GM21515 (cell line): ENCODE data around the gene SLC16A5.
"Not testable (repeated sequence)": the region's sequence is repeated elsewhere in the genome, so short reads cannot be mapped to it uniquely, and the experiment has no call there.

ENCODE experiments used
- ATAC-seq: cut with Tn5 transposase; IDR thresholded peaks from one replicate; pipeline ENCODE4 v1.9.1; 2021; ENCODE audit not compliant: unreplicated experiment

Gene SLC16A5

DNA sequence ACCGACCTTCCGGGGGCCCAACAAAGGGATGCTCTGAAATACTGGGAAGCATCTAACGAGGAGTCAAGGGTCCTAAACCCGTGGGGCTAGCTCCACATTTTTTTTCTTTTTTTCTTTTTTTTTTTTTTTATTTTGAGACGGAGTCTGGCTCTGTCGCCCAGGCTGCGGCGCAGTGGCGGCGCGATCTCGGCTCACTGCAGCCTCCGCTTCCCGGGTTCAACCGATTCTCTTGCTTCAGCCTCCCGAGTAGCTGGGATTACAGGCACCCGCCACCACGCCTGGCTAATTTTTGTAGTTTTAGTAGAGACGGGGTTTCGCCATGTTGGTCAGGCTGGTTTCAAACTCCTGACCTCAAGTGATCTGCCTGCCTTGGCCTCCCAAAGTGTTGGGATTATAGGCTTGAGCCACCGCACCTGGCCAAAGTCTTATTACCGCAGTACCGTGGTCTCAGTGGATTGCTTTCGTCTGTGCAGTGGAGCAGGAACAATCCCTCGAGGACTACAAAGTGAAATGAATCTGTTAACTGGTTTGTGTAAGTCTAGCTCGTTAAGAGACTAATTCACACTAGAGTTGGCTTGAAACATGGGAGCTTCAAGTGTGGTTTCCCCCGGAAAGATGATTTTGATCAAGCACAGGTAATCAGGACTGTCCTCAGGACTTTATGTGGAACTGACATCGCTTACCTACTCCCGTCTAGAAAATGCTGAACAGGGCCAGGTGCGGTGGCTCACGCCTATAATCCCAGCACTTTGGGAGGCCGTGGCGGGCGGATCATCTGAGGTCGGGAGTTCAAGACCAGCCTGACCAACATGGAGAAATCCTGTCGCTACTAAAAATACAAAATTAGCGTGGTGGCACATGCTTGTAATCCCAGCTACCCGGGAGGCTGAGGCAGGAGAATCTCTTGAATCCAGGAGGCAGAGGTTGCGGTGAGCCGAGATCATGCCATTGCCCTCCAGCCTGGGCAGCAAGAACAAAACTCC is 44.6 kb downstream of the SLC16A5 start:
- not testable (repeated sequence) for ATAC-seq

DNA sequence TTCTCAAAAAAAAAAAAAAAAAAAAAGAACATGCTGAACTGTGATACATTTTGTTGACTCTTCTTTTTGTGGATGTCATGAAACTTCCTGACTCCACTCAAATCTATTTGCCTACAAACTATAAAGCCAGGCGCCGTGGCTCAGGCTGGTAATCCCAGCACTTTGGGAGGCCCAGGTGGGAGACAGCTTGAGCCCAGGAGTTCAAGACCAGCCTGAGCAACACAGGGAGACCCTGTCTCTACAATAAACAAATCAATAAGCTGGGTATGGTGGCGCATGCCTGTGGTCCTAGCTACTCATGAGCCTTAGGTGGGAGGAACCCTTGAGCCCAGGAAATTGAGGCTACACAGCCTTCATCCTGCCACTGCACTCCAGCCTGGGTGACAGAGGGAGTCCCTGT is 45.2 kb downstream of the SLC16A5 start:
- no peak for ATAC-seq

DNA sequence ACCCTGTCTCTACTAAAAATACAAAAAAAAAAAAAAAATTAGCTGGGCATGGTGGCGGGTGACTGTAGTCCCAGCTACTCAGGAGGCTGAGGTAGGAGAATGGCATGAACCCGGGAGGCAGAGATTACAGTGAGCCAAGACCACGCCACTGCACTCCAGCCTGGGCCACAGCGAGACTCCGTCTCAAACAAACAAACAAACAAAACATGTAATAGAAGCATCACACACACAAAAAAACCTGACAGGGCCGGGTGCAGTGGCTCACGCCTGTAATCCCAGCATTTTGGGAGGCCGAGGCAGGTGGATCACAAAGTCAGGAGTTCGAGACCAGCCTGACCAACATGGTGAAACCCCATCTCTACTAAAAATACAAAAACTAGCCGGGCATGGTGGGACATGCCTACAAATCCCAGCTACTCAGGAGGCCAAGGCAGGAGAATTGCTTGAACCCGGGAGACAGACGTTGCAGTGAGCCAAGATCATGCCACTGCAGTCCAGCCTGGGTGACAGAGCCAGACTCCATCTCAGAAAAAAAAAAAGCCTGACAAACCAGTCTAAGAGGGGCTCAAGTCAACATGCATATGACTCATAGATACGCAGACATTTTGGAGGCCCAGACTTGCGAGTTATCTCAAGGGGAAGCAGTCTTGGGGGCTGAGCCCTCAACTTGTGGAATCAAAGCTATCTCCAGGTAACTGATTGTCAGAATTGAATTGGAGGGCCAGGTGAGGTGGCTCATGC is 46.0 kb downstream of the SLC16A5 start:
- ATAC-seq, result not testable (repeated sequence)

GRCh38 chr17:75135452-75135851 is 47.7 kb downstream of the SLC16A5 start:
- no peak for ATAC-seq

DNA sequence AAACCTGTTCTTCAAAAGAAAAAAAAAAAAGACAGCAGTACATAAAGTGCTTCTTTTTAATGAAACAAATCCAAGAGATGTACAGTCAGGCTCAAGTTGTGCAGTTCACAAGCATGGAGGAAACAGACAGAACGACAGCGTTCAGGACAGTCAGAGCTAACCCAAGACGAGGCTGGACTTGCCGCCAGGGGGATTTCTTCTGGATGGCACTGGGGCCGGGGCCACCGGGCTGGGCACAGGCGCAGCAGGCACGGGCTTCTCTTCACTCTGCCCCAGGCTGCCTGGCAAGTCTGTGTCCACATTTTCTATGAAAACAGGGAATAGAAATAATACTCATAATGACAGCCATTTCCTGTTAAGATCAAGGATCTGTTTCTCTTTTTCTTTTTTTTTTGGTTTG is 48.2 kb downstream of the SLC16A5 start:
- ATAC-seq, result no peak

DNA sequence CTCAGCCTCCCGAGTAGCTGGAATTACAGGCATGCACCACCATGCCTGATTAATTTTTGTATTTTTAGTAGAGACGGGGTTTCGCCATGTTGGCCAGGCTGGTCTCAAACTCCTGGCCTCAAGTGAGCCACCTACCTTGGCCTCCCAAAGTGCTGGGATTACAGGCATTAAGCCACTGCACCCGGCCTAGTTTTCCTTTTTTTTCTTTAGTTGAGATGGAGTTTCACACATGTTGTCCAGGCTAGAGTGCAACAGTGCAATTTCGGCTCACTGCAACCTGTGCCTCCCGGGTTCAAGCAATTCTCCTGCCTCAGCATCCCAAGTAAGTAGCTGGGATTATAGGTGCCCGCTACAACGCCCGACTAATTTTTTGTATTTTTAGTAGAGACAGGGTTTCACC is 50.0 kb downstream of the SLC16A5 start:
- ATAC-seq, result not testable (repeated sequence)

DNA sequence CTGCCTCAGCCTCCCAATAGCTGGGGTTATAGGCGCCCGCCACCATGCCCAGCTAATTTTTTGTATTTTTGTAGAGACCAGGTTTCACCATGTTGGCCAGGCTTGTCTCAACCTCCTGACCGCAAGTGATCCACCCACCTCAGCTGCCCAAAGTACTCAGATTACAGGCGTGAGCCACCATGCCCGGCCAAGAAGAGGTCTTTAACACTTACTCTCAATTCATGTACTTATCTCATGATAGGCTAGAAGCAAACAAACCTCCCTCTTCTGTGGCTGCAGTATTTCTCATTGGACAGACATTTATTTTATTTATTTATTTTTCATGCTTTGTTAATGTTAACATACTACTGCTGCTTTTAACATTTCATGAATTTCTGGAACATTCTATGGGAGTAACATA is 50.8 kb downstream of the SLC16A5 start:
- no peak for ATAC-seq

GRCh38 chr17:75142236-75142971 is 54.6 kb downstream of the SLC16A5 start:
- no peak for ATAC-seq

DNA sequence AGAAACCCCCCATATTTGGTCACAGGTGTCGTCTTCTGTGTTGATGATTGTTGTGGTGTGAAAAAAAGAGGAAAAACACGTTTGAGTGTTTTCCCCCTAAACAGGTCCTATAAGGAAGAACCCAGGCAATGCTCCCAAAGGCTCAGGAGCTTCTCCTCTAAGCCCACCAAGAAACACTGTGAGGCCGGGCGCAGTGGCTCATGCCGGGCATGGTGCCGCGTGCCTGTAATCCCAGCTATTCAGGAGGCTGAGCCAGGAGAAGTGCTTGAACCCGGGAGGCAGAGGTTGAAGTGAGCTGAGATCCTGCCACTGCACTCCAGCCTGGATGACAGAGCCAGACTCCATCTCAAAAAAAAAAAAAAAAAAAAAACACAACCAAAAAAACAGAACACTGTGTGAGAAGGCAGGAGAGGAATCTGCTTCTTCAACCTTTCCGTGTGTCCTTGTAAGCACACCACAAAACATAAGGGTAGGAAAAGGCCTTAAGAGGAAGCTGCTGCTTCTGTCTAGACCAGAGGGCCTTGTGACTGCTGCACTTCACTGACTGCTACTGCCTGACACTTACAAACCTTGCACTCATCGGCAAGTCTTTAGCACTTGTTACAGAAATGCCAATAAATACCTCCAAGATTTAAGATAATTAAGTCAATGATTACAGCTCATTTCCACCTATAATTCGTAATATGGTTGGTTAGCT is 57.2 kb downstream of the SLC16A5 start:
- no peak for ATAC-seq

GRCh38 chr17:75146592-75146991 is 58.8 kb downstream of the SLC16A5 start:
- ATAC-seq, result no peak

- no peak for ATAC-seq
Measured at GRCh38 chr17:75147878-75148546, 60.3 kb downstream of the SLC16A5 start.

DNA sequence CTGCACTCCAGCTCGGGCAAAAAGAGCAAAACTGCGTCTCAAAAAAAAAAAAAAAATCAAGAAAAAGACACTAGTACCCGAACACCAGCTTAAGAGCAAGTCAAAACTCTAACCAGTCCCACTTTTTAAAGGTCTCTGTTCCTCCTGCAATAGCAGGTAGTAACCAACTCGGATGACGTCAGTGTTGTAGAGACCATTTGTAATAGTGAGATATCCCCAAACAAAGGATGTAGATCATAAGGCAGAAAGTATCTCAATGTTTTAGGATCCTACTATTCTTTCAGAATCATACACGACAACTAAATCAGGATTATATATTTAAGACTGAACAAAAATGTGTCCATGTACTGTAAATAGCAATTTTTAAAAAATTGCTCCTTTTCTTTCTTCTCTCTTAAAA is 64.2 kb downstream of the SLC16A5 start:
- no peak for ATAC-seq

GRCh38 chr17:75152523-75152921 is 64.8 kb downstream of the SLC16A5 start:
- no peak for ATAC-seq

DNA sequence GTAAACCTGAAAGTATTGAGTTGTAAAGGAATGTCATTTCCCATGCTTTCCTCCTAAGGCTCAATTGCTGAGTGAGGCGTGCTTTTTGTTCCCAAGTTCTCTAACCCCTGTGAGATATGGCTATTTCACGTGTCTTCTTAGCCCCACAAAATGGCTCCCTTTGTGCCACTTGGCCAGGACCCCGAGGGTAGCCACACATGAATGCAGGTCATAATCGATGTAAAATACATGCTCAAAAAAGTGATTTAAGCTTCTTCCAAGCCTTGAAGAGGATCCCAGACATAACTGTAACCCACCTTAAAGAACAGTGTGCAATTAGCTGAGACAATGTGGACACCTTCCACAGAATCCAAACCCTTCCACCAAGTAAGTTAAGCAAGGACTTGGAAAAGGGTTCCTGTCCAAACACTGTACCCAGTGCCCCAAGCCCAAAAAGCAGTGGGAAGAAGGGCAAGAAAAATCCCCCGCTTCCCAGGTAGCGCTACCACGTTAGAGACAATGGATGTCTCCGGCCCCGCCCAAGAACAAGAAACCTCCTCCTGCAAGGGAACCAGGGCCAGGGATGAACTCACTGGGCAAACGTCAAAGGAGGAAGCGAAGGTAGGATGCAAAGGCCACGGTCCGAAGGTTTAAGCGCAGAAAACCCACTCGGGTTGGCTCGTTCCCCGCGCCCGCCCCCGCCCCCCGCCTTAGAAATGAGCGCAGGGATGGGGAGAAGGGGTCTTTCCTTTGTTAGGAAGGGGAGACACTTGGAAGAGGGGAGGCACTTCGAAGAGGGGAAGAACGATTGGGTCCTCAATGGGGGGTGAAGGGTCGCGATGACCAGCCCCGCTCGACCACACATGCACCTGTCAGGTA is 65.4 kb downstream of the SLC16A5 start:
- no peak for ATAC-seq

- ATAC-seq, result peak; percentile 9
Measured at GRCh38 chr17:75153780-75154194, 66.0 kb downstream of the SLC16A5 start.

- ATAC-seq, result peak; percentile 89
Measured at GRCh38 chr17:75154195-75155106, 66.7 kb downstream of the SLC16A5 start, which contains the start of gene JPT1. Gene JPT1, minus strand, starts transcription at chr17:75154512. Its CDS starts 115 bp downstream, at chr17:75154397.

DNA sequence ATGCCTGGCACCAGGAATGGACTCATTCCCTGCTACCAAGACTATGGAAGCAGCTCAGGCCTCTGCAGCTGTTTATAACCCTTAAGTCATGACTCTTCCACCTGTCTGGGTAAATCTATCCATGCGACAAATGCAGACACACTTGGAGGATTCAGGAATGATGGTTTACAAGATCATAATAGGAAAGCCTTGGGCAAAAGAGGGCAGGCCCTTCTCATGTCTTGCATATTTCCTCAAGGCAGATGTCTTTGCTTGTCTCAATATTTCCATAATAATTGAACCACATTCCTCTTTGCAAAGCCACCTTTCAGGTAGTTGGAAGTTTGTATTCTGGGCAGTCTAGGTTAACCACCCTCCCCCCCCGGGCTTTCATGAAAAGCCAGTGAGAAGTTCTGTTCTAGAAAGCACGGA is 67.4 kb downstream of the SLC16A5 start:
- ATAC-seq, result no peak
